NCI-H128 (cell line): ENCODE results near the gene CBFB.
A peak's percentile ranks its signal among the peaks of the same experiment; 100 is the strongest.

ENCODE experiments used
- DNase-seq: peaks from one replicate; lab custom pipeline; 2025; ENCODE audit not compliant: unreplicated experiment; lab: John Stamatoyannopoulos, UW

CBFB gene

DNA sequence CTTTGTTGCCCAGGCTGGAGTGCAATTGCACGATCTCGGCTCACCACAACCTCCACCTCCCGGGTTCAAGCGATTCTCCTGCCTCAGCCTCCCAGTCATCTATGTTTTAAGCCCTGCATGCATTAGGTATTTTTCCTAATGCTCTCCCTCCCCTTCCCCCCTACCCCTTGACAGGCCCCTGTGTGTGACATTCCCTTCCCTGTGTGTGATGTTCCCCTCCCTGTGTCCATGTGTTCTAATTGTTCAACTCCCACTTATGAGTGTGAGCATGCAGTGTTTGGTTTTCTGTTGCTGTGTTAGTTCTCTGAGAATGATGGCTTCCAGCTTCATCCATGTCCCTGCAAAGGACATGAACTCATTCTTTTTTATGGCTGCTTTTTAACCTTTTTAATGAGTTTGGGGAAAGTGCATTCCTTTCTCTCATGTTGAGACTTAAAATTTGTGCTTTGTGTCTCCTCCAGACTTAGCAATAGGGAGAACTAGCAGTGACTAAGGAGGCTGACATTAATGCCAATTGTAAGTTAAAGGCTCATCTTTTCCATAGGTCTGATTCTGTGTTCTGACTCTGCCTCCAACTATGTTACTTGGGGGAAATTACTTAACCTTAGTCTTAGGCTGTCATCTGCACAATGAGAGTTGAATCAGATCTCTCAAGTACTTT is 63.1 kb downstream of the CBFB start:
- DNase-seq = no peak

GRCh38 chr16:67093098-67093726 is 64.3 kb downstream of the CBFB start:
- DNase-seq = no peak

DNA sequence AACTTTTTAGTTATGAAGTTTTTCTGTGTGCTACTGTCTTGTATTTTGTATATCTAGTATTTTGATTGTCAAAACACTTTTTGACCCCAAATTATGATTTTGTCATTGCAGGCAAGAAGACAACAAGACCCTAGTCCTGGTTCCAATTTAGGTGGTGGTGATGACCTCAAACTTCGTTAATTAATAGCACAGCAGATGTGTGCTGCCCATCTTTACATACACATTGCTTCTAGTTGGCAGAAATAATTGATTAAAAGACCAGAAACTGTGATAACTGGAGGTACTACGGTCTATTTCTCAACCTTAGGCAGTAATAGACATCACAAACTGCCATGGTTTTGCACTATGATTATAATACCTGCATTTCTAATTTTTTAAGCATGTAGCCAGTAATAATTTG is 69.7 kb downstream of the CBFB start:
- DNase-seq = no peak

GRCh38 chr16:67100569-67101310 is 71.8 kb downstream of the CBFB start:
- DNase-seq = no peak

DNA sequence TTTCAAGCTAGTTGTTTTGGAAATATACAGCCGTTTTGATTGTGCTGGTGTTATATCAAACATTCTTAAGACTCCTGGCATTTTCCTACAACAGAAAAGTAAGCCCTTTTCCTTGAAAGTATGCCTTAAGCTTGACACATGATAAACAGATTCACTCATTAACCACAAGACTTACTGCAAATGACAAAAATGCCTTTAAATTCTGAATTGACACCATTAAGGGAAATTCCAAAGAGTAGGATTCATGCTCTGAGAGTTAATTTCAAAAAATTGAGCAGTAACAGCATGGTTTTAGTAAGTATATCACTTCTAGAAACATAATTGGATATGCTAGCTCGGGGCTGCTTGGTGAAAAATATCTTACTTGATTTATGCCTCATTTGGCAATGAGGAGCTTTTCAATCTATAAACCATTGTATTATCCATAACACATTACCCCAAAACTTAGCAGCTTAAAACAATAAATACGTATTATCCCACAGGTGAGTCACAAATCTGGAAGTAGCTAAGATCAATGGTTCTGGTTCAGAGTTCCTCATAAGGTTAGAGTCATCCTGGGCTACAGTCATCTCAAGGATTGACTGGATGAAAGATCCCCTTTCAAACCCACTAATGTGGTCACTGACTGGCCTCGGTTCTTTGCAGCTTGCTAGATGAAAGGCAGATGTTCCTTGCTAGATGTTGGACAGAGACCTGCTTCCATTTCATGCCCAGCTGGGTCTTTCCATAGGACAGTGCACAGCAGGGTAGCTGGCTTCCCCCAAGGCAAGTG is 72.5 kb downstream of the CBFB start:
- no peak for DNase-seq

DNA sequence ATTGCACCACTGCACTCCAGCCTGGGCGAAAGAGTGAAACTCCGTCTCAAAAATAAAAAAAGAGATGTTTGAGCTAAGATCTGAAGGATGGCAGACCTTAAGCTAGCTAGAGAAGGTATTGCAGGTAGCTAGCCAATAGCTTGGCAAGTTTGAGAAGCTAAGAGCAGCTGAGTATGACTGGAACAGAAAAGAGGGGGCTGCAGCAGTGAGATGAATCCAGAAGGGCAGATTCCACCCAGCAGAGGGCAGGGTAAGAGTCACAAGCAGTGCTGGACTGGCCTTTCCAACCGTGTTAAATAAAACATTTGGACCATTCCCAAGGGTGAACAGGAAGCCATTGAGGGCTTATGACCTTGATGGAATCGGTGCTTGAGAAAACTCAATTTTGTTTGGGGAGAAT is 75.1 kb downstream of the CBFB start:
- DNase-seq = no peak

GRCh38 chr16:67104845-67105244 is 75.9 kb downstream of the CBFB start:
- no peak for DNase-seq

DNA sequence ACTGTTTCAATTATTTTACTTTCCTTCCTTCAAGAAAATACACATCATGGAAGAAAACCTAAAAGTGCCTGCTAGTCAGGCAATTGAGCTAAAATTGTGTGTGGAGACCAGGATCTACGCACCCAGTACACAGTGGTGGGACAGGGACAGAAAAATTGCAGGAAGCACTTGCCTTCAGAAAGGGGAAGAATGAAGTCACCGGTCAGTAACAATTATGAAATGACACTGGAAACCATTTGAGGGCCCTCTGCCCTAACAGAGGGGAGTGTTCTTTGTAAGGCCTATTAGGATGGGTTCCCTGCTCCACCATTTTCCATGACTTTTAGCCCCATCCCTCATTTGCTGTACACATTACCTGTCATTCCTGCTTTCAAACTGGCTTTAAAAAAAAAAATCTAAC is 76.3 kb downstream of the CBFB start:
- no peak for DNase-seq

GRCh38 chr16:67105881-67106280 is 76.9 kb downstream of the CBFB start:
- DNase-seq = no peak

- no peak for DNase-seq
Observed at GRCh38 chr16:67108489-67108888, 79.5 kb downstream of the CBFB start.

GRCh38 chr16:67108931-67109406 is 80.0 kb downstream of the CBFB start:
- DNase-seq = no peak

DNA sequence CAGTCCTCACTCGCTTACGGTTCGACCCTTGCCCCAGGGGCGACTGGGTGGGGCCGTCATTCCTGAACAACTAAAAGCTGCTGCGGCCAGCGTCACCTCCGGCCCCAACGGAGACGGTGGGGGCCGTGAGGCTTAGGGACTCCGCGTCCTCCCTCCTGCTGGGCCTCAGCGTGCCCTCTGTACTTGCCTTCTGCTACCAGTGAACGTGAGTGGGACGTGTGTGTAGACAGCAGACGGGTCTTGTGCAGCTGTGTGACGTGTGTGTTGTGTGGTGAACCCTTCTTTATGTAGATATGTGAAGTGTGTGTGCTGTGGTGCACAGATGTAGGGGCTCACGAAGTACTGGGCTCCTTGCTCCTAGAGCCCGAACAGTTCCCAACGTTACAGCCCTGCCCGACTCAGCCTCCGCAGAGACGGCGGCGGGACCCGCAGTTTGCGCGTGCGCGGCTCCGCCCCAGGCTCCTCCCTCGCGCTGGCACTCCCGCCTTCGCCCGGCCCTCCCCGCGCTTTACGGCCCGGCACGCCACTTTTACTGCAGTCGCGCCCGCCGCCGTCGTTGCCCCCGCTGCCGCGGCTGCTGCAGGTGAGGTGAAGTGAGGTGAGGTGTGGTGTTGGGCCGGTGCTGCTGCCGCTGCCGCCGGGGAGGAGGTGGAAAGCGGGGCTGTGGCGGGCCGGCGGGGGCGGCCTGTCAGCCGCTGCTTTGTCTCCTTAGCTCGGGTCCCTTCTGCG is 80.6 kb downstream of the CBFB start, which contains the start of gene PHAF1:
Gene PHAF1 (plus strand): TSS at position 535 of the 729 bp plus-strand sequence. CDS start 235 bp downstream, outside the sequence.
- peak; percentile 81 for DNase-seq

GRCh38 chr16:67111951-67112444 is 83.0 kb downstream of the CBFB start:
- DNase-seq = no peak

DNA sequence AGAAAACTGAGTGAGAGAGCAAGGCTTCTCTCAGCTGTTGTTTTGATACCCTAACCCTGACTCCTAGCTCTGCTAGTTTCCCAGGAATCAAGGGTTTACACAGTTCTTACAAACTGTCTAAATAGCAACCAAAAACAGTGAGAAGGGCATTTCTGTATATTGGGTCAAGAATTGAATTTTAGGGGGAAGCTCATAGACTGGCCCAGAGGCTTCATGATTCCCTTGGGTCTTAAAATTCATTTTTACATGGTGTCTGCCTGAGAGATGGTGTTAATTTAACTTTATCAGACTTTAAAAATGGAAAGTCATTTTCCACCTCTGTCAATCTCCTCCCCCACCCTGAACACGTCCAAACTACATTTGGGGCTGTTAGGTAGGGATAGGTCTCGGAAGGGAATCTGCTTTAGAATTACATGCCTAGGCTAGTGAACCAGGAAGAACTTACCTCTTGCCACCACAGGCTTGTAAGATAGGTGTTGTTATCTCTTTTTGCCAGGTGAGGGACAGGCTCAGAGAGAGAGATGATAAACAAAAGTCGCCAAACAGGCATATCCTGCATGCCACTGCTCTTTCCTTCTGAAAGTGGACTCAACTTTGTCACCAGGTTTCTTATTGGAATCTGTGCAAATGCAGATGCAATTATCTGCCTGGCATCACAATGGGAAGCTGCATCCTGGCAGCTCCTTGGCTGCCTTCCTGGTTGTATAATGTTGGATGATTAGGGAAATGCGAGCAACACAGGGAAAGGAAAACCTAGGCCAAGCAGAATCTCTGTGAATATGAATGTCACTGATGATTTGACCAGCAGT is 83.8 kb downstream of the CBFB start:
- no peak for DNase-seq

GRCh38 chr16:67114793-67115192 is 85.8 kb downstream of the CBFB start:
- DNase-seq = no peak

- DNase-seq = no peak
Observed at GRCh38 chr16:67115639-67116038, 86.7 kb downstream of the CBFB start.

DNA sequence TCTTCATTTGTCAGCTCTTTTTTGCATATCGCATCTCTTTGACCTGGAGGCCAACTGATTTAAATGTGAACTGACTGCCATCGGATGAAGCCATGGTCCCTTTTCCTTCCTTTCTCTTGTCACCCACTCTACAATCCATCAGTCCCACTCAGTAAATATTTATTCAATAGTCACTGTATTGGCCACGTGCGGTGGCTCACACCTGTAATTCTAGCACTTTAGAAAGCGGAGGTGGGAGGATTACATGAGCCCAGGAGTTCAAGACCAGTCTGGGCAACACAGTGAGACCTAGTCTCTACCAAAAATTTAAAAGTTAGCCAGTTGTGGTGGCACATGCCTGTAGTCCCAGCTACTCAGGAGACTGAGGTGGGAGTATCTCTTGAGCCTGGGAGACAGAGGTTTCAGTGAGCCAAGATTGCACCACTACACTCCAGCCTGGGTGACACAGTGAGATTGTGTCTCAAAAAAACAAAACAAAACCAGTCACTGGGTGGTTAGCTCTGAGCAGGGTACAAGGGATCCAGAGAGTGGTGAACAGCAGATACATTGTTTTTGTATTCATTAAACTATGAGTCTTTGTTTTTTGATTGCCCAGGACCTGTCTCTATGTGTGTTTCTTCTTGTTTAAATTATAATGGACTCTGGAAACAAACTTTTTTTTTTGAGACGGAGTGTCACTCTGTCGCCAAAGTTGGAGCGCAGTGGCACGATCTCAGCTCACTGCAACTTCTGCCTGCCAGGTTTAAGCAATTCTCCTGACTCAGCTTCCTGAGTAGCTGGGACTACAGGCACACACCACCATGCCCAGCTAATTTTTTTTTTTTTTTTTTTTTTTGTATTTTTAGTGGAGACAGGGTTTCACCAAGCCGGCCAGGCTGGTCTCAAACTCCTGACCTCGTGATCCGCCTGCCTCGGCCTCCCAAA is 87.7 kb downstream of the CBFB start:
- DNase-seq = no peak

GRCh38 chr16:67117716-67118115 is 88.8 kb downstream of the CBFB start:
- DNase-seq = no peak

DNA sequence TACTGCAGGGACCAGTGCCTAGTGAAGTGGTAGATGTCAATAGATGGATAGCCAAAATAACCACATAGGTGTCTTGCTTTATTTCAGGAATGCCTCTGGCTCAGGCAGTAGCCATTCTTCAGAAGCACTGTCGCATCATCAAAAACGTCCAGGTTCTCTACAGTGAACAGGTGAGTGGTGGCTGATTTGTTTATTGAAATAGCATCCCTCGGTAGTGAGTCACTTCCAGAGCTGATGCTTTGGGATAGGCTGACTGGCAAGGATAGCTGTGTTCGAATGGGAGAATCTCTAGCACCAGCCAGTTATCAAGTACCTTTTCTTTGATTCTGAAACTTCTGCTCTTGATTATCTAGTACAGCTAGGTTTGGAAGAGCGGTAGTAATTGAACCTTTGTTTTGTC is 91.1 kb downstream of the CBFB start:
- DNase-seq = no peak
